ENCODE data around the gene SEMA6A. TPM values are rescaled to one million over a fixed set of nuclear protein-coding genes. Genes with fewer than 3 reads are reported as not detected.
A peak's percentile ranks its signal among the peaks of the same experiment; 100 is the strongest.

SEMA6A gene
- total RNA-seq, 1 donor from 2014 or later: 17.8 TPM

DNA sequence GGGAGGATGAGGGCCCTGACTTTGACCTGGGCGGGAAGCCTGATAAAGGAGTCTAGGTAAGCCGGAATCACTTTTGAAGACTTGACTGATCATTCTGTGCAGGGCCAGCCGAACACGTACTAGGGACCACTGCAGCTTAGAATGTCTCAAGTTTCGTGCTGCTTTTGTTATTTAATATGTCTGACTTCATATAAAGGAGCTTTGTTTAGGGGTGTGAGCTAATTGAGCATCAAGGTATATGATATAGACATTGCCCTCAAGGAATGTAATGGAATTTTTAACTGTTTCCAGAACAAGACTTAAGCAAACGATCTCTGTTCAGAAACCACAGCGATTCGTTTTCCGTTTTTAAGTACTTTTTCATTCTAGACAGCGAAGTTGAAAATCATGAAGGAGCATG lies 173.0 kb downstream of the SEMA6A start:
- Histone ChIP-seq H3K27ac (no peak overlapping the region), H3K27me3 (no peaks in the 10 kb centered on the region), H3K36me3 (no peaks in the 10 kb centered on the region), H3K9me3 (no peaks in the 10 kb centered on the region), H3K4me1 (no peaks in the 10 kb centered on the region), H3K4me3 (no peak overlapping the region)
- no peak for DNase-seq (ENCODE audit: low spot score in 2 of 2)
- TF ChIP-seq, protein P1, sequence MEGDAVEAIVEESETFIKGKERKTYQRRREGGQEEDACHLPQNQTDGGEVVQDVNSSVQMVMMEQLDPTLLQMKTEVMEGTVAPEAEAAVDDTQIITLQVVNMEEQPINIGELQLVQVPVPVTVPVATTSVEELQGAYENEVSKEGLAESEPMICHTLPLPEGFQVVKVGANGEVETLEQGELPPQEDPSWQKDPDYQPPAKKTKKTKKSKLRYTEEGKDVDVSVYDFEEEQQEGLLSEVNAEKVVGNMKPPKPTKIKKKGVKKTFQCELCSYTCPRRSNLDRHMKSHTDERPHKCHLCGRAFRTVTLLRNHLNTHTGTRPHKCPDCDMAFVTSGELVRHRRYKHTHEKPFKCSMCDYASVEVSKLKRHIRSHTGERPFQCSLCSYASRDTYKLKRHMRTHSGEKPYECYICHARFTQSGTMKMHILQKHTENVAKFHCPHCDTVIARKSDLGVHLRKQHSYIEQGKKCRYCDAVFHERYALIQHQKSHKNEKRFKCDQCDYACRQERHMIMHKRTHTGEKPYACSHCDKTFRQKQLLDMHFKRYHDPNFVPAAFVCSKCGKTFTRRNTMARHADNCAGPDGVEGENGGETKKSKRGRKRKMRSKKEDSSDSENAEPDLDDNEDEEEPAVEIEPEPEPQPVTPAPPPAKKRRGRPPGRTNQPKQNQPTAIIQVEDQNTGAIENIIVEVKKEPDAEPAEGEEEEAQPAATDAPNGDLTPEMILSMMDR (IDR thresholded peaks at IDR 0.05): no peak
- intact Hi-C loops (cut with DNase I): no loop called here

DNA sequence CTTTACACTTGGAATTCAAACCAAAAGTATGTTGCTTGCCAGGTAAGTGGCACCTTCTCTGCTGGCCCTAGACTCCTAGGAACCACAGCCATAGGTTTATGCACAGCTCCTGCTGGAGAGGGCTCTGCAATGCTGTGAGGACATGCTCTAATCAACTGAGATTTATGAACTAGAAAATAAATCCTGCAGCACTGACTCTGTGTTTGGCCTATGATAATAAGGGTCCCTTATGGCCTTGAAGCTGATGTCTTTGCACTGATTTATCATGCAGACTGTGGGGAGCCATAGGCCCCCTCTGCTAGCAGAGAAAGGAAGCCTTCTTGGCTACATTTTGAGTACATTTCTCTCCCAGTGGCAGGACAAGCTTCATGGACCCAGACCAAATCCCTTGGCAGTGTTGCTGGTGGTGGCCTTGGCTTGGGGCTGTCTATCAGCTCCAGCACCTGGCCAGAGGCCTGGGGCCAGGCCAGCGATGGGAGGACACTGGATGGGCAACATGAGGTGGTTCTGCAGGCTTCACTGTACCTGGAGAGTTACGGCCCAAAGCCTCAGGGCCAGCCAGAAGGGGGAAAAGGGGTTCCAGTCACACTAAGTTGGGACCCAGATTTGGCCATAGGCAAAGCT lies 178.0 kb downstream of the SEMA6A start:
- Histone ChIP-seq H3K4me1 (peaks cover 0 to 4% of the 10 kb centered on the region in 2 donors), H3K27ac (peak overlapping the region; percentile 56 to 66), H3K27me3 (no peaks in the 10 kb centered on the region), H3K4me3 (no peak overlapping the region), H3K9me3 (no peaks in the 10 kb centered on the region), H3K36me3 (no peaks in the 10 kb centered on the region)
- TF ChIP-seq, protein P1 (IDR thresholded peaks at IDR 0.05): no peak
- intact Hi-C loops (cut with DNase I): no loop called here
- no peak for DNase-seq (ENCODE audit: low spot score in 2 of 2)

DNA sequence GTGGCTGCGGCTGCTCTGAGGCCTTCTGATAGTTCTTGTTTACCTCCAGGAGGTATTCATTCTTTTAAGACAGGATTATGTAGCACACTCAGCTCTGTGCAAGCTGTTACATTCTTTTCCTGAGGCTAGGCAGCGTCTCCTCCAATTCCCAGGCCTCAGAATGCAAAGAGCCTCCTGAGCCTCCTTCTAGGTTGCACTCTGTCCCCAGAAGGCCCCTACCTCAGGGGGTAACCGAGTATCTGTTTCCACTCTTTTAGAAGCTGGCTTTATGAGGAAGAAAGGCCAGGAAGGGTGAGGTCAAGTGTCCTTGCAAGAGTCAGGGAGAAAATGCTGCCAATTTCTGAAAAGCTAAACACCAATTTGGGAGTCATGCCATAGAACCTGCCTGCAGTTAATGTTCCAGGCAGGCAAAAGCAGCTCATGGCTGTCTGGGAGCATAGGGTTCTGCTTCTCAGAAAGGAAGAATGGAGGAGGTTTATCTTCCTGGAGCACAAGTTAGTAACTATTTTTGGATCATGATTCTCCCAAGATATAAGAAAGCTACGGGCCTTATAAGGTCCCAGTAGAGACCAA lies 178.9 kb downstream of the SEMA6A start:
- H3K27ac ChIP-seq: peak overlapping the region; percentile 56 to 66
- H3K4me3 ChIP-seq: no peak overlapping the region
- no peaks in the 10 kb centered on the region for H3K9me3 ChIP-seq
- intact Hi-C loops (cut with DNase I): no loop called here
- DNase-seq (ENCODE audit: low spot score in 2 of 2): no peak
- H3K27me3 ChIP-seq: no peaks in the 10 kb centered on the region
- H3K4me1 ChIP-seq: peaks cover 0 to 4% of the 10 kb centered on the region in 2 donors
- TF ChIP-seq, protein P1 (IDR thresholded peaks at IDR 0.05): no peak
- no peaks in the 10 kb centered on the region for H3K36me3 ChIP-seq

DNA sequence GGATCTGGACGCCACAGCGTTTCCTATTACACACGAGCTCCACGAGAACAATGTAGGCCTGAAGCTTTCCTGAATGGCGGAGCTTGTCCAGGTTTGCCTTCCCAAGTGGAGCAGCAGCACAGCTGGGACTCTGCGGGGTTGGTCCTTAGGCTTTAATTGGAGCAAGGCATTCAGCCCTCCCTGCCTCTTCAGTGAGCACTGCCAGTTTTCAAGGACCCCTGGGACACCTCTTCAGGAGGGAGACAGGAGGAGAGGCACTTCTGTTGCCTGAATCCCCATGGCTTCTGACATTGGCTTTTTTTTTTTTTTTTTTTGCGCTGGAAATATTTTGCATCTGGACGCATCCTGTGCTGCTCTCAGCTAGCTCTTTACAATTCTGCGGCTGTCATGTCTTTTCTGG lies 179.4 kb downstream of the SEMA6A start:
- Histone ChIP-seq H3K27me3 (no peaks in the 10 kb centered on the region), H3K9me3 (no peaks in the 10 kb centered on the region), H3K4me3 (no peak overlapping the region), H3K4me1 (peaks cover 0 to 4% of the 10 kb centered on the region in 2 donors), H3K36me3 (no peaks in the 10 kb centered on the region), H3K27ac (peak overlapping the region; percentile 56 to 66)
- TF ChIP-seq, protein P1 (IDR thresholded peaks at IDR 0.05): no peak
- intact Hi-C loops (cut with DNase I): no loop called here
- DNase-seq (ENCODE audit: low spot score in 2 of 2): no peak

DNA sequence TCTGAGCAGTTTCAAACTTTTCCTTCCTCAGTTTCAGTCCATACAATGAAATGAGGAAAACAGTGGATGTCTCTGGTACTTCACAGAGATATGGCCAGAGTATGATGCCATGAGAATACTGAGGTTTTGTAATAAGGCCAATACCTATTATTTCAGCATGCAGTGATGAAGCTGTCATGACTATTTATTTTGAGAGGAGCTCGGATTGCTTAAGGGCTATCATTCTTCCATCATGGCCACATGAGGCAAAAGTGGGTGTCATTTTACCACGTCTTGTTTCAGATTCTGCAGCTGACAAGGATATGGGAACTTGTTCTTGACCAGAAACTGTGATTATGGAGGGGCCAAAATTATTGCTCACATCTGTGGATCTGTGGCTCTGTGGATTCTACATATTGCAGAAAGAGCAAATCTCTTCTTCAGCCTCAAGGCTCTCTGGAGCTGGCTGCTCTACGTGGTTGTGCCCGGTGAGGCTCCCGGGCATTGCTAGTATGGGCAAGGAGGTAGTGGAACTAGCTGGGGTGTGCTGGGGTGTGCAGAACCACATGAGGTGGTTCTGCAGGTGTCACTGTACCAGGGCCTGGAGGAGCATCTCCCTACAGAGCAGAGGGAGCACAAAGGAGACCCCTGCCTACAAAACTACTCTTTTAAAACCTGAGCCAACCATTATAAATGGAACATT lies 180.3 kb downstream of the SEMA6A start:
- no peaks in the 10 kb centered on the region for H3K9me3 ChIP-seq
- H3K4me1 ChIP-seq: peaks cover 0 to 4% of the 10 kb centered on the region in 2 donors
- intact Hi-C loops (cut with DNase I): no loop called here
- H3K36me3 ChIP-seq: no peaks in the 10 kb centered on the region
- H3K27me3 ChIP-seq: no peaks in the 10 kb centered on the region
- no peak for DNase-seq (ENCODE audit: low spot score in 2 of 2)
- TF ChIP-seq, protein P1 (IDR thresholded peaks at IDR 0.05): no peak
- no peak overlapping the region for H3K4me3 ChIP-seq
- no peak overlapping the region for H3K27ac ChIP-seq

Measured in ascending aorta (tissue), 2 donors.